Smooth muscle cell (in vitro differentiated cells): Measurements from ENCODE around the gene INO80. TPM values are rescaled to one million over a fixed set of nuclear protein-coding genes. Genes with fewer than 3 reads are reported as not detected.
A peak's percentile ranks its signal among the peaks of the same experiment; 100 is the strongest.

ENCODE experiments used
- DNase-seq: peaks from one replicate; lab custom pipeline; 2025; ENCODE audit not compliant: unreplicated experiment; lab: John Stamatoyannopoulos, UW
- H2AFZ ChIP-seq: fragments of 200-600 bp; sonication (generic); 2 replicates; pipeline ENCODE4 v1.6.0; 2016; ENCODE audit warnings: antibody characterized with exemption, low read depth, mild to moderate bottlenecking
- H3F3A ChIP-seq: fragments of 200-600 bp; sonication (generic); 2 replicates; pipeline ENCODE4 v1.6.0; 2017; ENCODE audit warnings: antibody characterized with exemption, low read depth
- H3K27ac ChIP-seq: fragments of 200-600 bp; sonication (generic); 2 replicates; pipeline ENCODE4 v1.5.1; 2016; ENCODE audit warnings: low read depth, mild to moderate bottlenecking
- H3K27me3 ChIP-seq: fragments of 200-600 bp; sonication (generic); 2 replicates; pipeline ENCODE4 v1.6.1; 2016; ENCODE audit warnings: low read depth, mild to moderate bottlenecking
- H3K36me3 ChIP-seq: fragments of 200-600 bp; sonication (generic); 2 replicates; pipeline ENCODE4 v1.5.1; 2016; ENCODE audit warnings: low read depth
- H3K4me1 ChIP-seq: fragments of 200-600 bp; sonication (generic); 2 replicates; pipeline ENCODE4 v1.5.1; 2016; ENCODE audit warnings: low read depth
- H3K4me2 ChIP-seq: fragments of 200-600 bp; sonication (generic); 2 replicates; pipeline ENCODE4 v1.6.0; 2016; ENCODE audit warnings: mild to moderate bottlenecking
- H3K4me3 ChIP-seq: fragments of 200-600 bp; sonication (generic); 2 replicates; pipeline ENCODE4 v1.5.1; 2016; ENCODE audit warnings: mild to moderate bottlenecking
- H3K79me2 ChIP-seq: fragments of 200-600 bp; sonication (generic); 2 replicates; pipeline ENCODE4 v1.6.0; 2016; ENCODE audit warnings: low read depth, mild to moderate bottlenecking
- H3K9ac ChIP-seq: fragments of 200-600 bp; sonication (generic); 2 replicates; pipeline ENCODE4 v1.6.0; 2016; ENCODE audit warnings: low read depth
- H3K9me3 ChIP-seq: fragments of 200-600 bp; sonication (generic); replicated peaks from 2 replicates; pipeline ENCODE4 v1.5.1; 2016; ENCODE audit warnings: low read depth
- H4K20me1 ChIP-seq: fragments of 200-600 bp; sonication (generic); 2 replicates; pipeline ENCODE4 v1.6.0; 2016; ENCODE audit warnings: low read depth
- CTCF ChIP-seq: fragments of 200-600 bp; sonication (generic); IDR thresholded peaks from 2 replicates; pipeline ENCODE4 v1.5.1; 2017; ENCODE audit warnings: borderline replicate concordance, mild to moderate bottlenecking, antibody characterized with exemption; ENCODE audit not compliant: insufficient read depth, poor library complexity, severe bottlenecking
- WGBS: methylation state at CpG from one replicate; pipeline ENCODE4 v1.1.7; 2016; ENCODE audit warnings: low lambda C conversion rate; 5-methylcytosine and 5-hydroxymethylcytosine counted together
- polyA plus RNA-seq: library from polyadenylated mRNA; unstranded; fragments of >200 nt; fragmentation: Nextera tagmentation; extraction: Ambion mirVana; gene quantifications from 2 replicates; pipeline ENCODE4 v1.2.1, GENCODE V29; 2016
- total RNA-seq: library from RNA; depleted of rRNA; stranded (reverse); fragments of >200 nt; gene quantifications from 2 replicates; pipeline ENCODE4 v1.2.3, GENCODE V29; 2014

Gene INO80
- total and polyA plus RNA-seq, 2 experiments from 2014 or later = 4.4 to 8.3 TPM

- no peaks in the 10 kb centered on the region for H3K79me2 ChIP-seq
- TF ChIP-seq CTCF = no peak
- H3K27me3 ChIP-seq = no peaks in the 10 kb centered on the region
- H4K20me1 ChIP-seq = peaks cover 17% of the 10 kb centered on the region
- no peak overlapping the region for H3K4me2 ChIP-seq
- WGBS = 85% methylated on average over 2 of the region's 2 CpGs
- DNase-seq = no peak
- no peak overlapping the region for H3K4me3 ChIP-seq
- H3K36me3 ChIP-seq = peaks cover 3% of the 10 kb centered on the region
- H3K4me1 ChIP-seq = no peaks in the 10 kb centered on the region
- H3F3A ChIP-seq = peaks cover 6% of the 10 kb centered on the region
- H3K9me3 ChIP-seq = no peaks in the 10 kb centered on the region
- H2AFZ ChIP-seq = no peak overlapping the region
- H3K27ac ChIP-seq = no peak overlapping the region
- no peak overlapping the region for H3K9ac ChIP-seq
Measured at GRCh38 chr15:41017066-41017735, 98.9 kb downstream of the INO80 start.

DNA sequence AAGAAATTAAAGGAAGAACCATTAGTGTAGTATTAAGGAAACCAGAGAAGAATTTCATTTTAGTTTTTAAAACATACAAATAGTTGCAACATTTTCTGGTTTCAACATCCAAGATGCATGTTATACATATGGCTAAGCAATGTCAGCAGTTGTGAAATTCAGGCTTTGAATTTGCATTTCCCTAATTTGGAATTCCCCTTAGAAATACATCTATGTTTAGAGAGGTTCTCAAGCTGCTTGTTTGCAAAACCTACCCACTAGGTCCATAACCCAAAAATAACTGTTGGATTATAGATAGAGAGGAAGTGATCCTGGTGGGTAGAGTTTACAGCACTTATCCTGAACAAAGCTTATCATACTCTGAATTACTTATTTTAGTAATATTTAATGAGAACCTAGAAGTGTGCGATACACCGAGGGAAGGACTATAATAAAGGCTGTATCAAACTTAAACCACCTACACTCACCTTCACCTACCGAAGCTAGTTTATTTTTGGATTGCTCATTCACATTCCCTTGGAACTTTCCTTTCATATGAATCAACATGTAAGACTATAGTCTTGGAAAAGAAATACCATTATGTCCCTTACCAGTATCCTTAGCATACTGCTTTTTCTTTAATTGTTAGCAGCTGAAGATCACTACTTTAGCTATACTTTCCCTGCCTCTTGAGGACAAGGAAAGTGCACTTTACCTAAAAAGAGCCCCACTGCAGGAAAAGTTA lies 102.2 kb downstream of the INO80 start:
- Histone ChIP-seq H3K4me3 (no peak overlapping the region), H4K20me1 (peaks cover 25% of the 10 kb centered on the region), H2AFZ (no peak overlapping the region), H3K4me2 (no peak overlapping the region), H3K9ac (no peak overlapping the region), H3K36me3 (peaks cover 3% of the 10 kb centered on the region), H3K9me3 (no peaks in the 10 kb centered on the region), H3F3A (no peaks in the 10 kb centered on the region), H3K4me1 (no peaks in the 10 kb centered on the region), H3K27me3 (no peaks in the 10 kb centered on the region), H3K79me2 (no peaks in the 10 kb centered on the region), H3K27ac (peak overlapping the region; percentile 44)
- no peak for TF ChIP-seq CTCF
- WGBS = 96% methylated on average over 3 of the region's 3 CpGs
- no peak for DNase-seq

GRCh38 chr15:41011055-41011815 lies 104.8 kb downstream of the INO80 start:
- no peak overlapping the region for H2AFZ ChIP-seq
- H3K27ac ChIP-seq = no peak overlapping the region
- no peaks in the 10 kb centered on the region for H3K9me3 ChIP-seq
- H3F3A ChIP-seq = no peaks in the 10 kb centered on the region
- no peaks in the 10 kb centered on the region for H3K4me1 ChIP-seq
- DNase-seq = no peak
- peaks cover 25% of the 10 kb centered on the region for H4K20me1 ChIP-seq
- no peaks in the 10 kb centered on the region for H3K27me3 ChIP-seq
- 86% methylated on average over 2 of the region's 2 CpGs for WGBS
- no peak overlapping the region for H3K4me3 ChIP-seq
- H3K4me2 ChIP-seq = no peak overlapping the region
- TF ChIP-seq CTCF = no peak
- H3K9ac ChIP-seq = no peak overlapping the region
- H3K36me3 ChIP-seq = no peaks in the 10 kb centered on the region
- H3K79me2 ChIP-seq = no peaks in the 10 kb centered on the region
